Measurements from ENCODE around the gene PGLYRP3.

DNA sequence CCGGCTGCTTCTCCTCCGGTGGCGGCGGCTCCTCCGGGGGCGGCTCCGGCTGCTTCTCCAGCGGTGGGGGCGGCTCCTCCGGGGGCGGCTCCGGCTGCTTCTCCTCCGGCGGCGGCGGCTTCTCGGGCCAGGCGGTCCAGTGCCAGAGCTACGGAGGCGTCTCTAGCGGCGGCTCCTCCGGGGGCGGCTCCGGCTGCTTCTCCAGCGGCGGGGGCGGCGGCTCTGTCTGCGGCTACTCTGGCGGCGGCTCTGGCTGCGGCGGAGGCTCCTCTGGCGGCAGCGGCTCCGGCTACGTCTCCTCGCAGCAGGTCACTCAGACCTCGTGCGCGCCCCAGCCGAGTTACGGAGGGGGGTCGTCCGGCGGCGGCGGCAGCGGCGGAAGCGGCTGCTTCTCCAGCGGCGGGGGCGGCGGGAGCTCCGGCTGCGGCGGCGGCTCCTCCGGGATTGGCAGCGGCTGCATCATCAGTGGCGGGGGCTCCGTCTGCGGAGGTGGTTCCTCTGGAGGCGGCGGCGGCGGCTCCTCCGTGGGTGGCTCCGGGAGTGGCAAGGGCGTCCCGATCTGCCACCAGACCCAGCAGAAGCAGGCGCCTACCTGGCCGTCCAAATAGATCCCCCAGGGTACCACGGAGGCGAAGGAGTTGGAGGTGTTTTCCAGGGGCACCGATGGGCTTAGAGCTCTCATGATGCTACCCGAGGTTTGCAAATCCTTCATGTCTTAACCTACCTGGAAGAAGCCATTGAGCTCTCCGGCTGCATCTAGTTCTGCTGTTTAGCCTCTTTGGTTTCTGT, 51.3 kb downstream of the PGLYRP3 start:
- TF ChIP-seq EZH2 (IDR thresholded peaks at IDR 0.05; ENCODE audit: borderline replicate concordance, insufficient read depth, low read length, poor library complexity, severe bottlenecking): no peak
- TF ChIP-seq POLR2AphosphoS5 (IDR thresholded peaks at IDR 0.05): peak; percentile 56
- no peak for TF ChIP-seq TAF1 (IDR thresholded peaks at IDR 0.05; ENCODE audit: low read depth)
- no peak for TF ChIP-seq RAD21 (conservative IDR thresholded peaks at IDR 0.05)
- TF ChIP-seq, protein P1, sequence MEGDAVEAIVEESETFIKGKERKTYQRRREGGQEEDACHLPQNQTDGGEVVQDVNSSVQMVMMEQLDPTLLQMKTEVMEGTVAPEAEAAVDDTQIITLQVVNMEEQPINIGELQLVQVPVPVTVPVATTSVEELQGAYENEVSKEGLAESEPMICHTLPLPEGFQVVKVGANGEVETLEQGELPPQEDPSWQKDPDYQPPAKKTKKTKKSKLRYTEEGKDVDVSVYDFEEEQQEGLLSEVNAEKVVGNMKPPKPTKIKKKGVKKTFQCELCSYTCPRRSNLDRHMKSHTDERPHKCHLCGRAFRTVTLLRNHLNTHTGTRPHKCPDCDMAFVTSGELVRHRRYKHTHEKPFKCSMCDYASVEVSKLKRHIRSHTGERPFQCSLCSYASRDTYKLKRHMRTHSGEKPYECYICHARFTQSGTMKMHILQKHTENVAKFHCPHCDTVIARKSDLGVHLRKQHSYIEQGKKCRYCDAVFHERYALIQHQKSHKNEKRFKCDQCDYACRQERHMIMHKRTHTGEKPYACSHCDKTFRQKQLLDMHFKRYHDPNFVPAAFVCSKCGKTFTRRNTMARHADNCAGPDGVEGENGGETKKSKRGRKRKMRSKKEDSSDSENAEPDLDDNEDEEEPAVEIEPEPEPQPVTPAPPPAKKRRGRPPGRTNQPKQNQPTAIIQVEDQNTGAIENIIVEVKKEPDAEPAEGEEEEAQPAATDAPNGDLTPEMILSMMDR (IDR thresholded peaks at IDR 0.05; ENCODE audit: poor library complexity, severe bottlenecking): no peak
